GM12864 (cell line): ENCODE data around the gene NEK11.
"Not testable (repeated sequence)": the region's sequence is repeated elsewhere in the genome, so short reads cannot be mapped to it uniquely, and the experiment has no call there.

Source experiments
- DNase-seq: peaks from one replicate; pipeline ENCODE4 v3.0.0-alpha.2; 2011; ENCODE audit warnings: low read depth
- H3K4me3 ChIP-seq: 2 replicates; pipeline ENCODE4 v1.5.1; 2011; ENCODE audit warnings: mild to moderate bottlenecking, low read depth, low read length, control low read depth
- CTCF ChIP-seq: IDR thresholded peaks from 2 replicates; pipeline ENCODE4 v1.5.1; 2011; ENCODE audit warnings: low read depth, mild to moderate bottlenecking, moderate library complexity, low read length, control low read depth, inconsistent platforms; ENCODE audit errors: missing control alignments

Gene NEK11

GRCh38 chr3:131324923-131325322 lies 298.2 kb downstream of the NEK11 start:
- no peak for TF ChIP-seq CTCF
- DNase-seq: no peak
- no peak overlapping the region for H3K4me3 ChIP-seq

- no peak for TF ChIP-seq CTCF
- no peak overlapping the region for H3K4me3 ChIP-seq
- no peak for DNase-seq
Measured at GRCh38 chr3:131326307-131326706, 299.6 kb downstream of the NEK11 start.

- TF ChIP-seq CTCF: no peak
- DNase-seq: no peak
- H3K4me3 ChIP-seq: no peak overlapping the region
Measured at GRCh38 chr3:131328721-131329120, 302.0 kb downstream of the NEK11 start.

GRCh38 chr3:131329774-131330173 lies 303.1 kb downstream of the NEK11 start:
- DNase-seq: no peak
- no peak for TF ChIP-seq CTCF
- no peak overlapping the region for H3K4me3 ChIP-seq

GRCh38 chr3:131331456-131332085 lies 304.9 kb downstream of the NEK11 start:
- not testable (repeated sequence) for DNase-seq, H3K4me3 ChIP-seq

GRCh38 chr3:131338948-131339640 lies 312.4 kb downstream of the NEK11 start:
- no peak for DNase-seq
- no peak for TF ChIP-seq CTCF
- H3K4me3 ChIP-seq: no peak overlapping the region

- DNase-seq: no peak
- no peak overlapping the region for H3K4me3 ChIP-seq
- no peak for TF ChIP-seq CTCF
Measured at GRCh38 chr3:131341761-131342160, 315.1 kb downstream of the NEK11 start.
